H9 (cell line): ENCODE measurements around the gene LMTK3. TPM values are rescaled to one million over a fixed set of nuclear protein-coding genes. Genes with fewer than 3 reads are reported as not detected.
A peak's percentile ranks its signal among the peaks of the same experiment; 100 is the strongest.

Source experiments
- DNase-seq: peaks from one replicate; pipeline ENCODE4 v3.0.0-alpha.2; 2017
- H2AFZ ChIP-seq: one replicate; pipeline ENCODE4 v1.6.1; 2013; ENCODE audit warnings: mild to moderate bottlenecking, low read length, control low read depth, moderate library complexity
- H2AK5ac ChIP-seq: 2 replicates; pipeline ENCODE4 v1.6.1; 2013; ENCODE audit warnings: low read length, control low read depth, mixed read lengths; ENCODE audit not compliant: insufficient read length
- H2BK120ac ChIP-seq: one replicate; pipeline ENCODE4 v1.6.1; 2013; ENCODE audit warnings: low read depth, mild to moderate bottlenecking, low read length, control low read depth, inconsistent platforms; ENCODE audit not compliant: poor library complexity, severe bottlenecking
- H2BK12ac ChIP-seq: 2 replicates; pipeline ENCODE4 v1.6.1; 2013; ENCODE audit warnings: low read length, control low read depth, mixed read lengths, low read depth; ENCODE audit not compliant: insufficient read length
- H2BK15ac ChIP-seq: 2 replicates; pipeline ENCODE4 v1.6.1; 2013; ENCODE audit warnings: low read depth, low read length, control low read depth
- H2BK20ac ChIP-seq: one replicate; pipeline ENCODE4 v1.6.1; 2013; ENCODE audit warnings: low read depth, mild to moderate bottlenecking, low read length, control low read depth, inconsistent platforms; ENCODE audit not compliant: poor library complexity, severe bottlenecking
- H2BK5ac ChIP-seq: 2 replicates; pipeline ENCODE4 v1.6.1; 2013; ENCODE audit warnings: low read length, control low read depth, mixed read lengths; ENCODE audit not compliant: insufficient read length
- H3K14ac ChIP-seq: 2 replicates; pipeline ENCODE4 v1.6.1; 2013; ENCODE audit warnings: low read length, control low read depth; ENCODE audit not compliant: insufficient read depth
- H3K18ac ChIP-seq: 2 replicates; pipeline ENCODE4 v1.6.1; 2013; ENCODE audit warnings: low read depth, mild to moderate bottlenecking, mixed read lengths, low read length, control low read depth; ENCODE audit not compliant: insufficient read length
- H3K23ac ChIP-seq: 2 replicates; pipeline ENCODE4 v1.6.1; 2013; ENCODE audit warnings: low read length, control low read depth, mixed read lengths, low read depth; ENCODE audit not compliant: insufficient read length
- H3K23me2 ChIP-seq: 2 replicates; pipeline ENCODE4 v1.6.1; 2013; ENCODE audit warnings: low read depth, mild to moderate bottlenecking, mixed read lengths, low read length, control low read depth; ENCODE audit not compliant: insufficient read length, poor library complexity, severe bottlenecking
- H3K27ac ChIP-seq: 2 replicates; pipeline ENCODE4 v1.5.1; 2013; ENCODE audit warnings: low read length, control low read depth, mixed read lengths, low read depth; ENCODE audit not compliant: insufficient read length
- H3K27me3 ChIP-seq: 2 replicates; pipeline ENCODE4 v1.6.1; 2013; ENCODE audit warnings: low read length, control low read depth, inconsistent platforms; ENCODE audit not compliant: insufficient read depth
- H3K4ac ChIP-seq: 2 replicates; pipeline ENCODE4 v1.6.1; 2013; ENCODE audit warnings: low read depth, mild to moderate bottlenecking, control low read depth, inconsistent platforms, low read length, moderate library complexity
- H3K4me1 ChIP-seq: 2 replicates; pipeline ENCODE4 v1.6.1; 2013; ENCODE audit warnings: low read length, control low read depth, inconsistent platforms; ENCODE audit not compliant: insufficient read depth
- H3K4me2 ChIP-seq: 2 replicates; pipeline ENCODE4 v1.6.1; 2013; ENCODE audit warnings: low read length, control low read depth, mixed read lengths; ENCODE audit not compliant: insufficient read length, insufficient read depth
- H3K56ac ChIP-seq: 2 replicates; pipeline ENCODE4 v1.6.1; 2013; ENCODE audit warnings: low read depth, mild to moderate bottlenecking, mixed read lengths, low read length, control low read depth; ENCODE audit not compliant: insufficient read length
- H3K79me1 ChIP-seq: 2 replicates; pipeline ENCODE4 v1.6.1; 2013; ENCODE audit warnings: low read depth, mild to moderate bottlenecking, moderate library complexity, low read length, control low read depth, inconsistent platforms; ENCODE audit not compliant: insufficient read depth, poor library complexity, severe bottlenecking
- H3K79me2 ChIP-seq: 2 replicates; pipeline ENCODE4 v1.6.1; 2013; ENCODE audit warnings: low read length, control low read depth, inconsistent platforms; ENCODE audit not compliant: insufficient read depth
- H3K9ac ChIP-seq: 2 replicates; pipeline ENCODE4 v1.6.1; 2013; ENCODE audit warnings: low read length, control low read depth, mixed read lengths; ENCODE audit not compliant: insufficient read length; ENCODE audit errors: extremely low read depth
- H3K9me3 ChIP-seq: one replicate; pipeline ENCODE4 v1.6.1; 2013; ENCODE audit warnings: low read depth, low read length, inconsistent platforms; ENCODE audit not compliant: control insufficient read depth
- H3T11ph ChIP-seq: one replicate; pipeline ENCODE4 v1.6.1; 2013; ENCODE audit warnings: mild to moderate bottlenecking, low read length, control low read depth, inconsistent platforms
- H4K20me1 ChIP-seq: one replicate; pipeline ENCODE4 v1.6.1; 2013; ENCODE audit not compliant: control insufficient read depth, insufficient read length, insufficient read depth
- H4K5ac ChIP-seq: 2 replicates; pipeline ENCODE4 v1.6.1; 2013; ENCODE audit warnings: low read depth, mild to moderate bottlenecking, mixed read lengths, low read length, control low read depth; ENCODE audit not compliant: insufficient read length
- H4K8ac ChIP-seq: replicated peaks from 2 replicates; pipeline ENCODE4 v1.6.1; 2013; ENCODE audit warnings: low read length, control low read depth, mixed read lengths, low read depth; ENCODE audit not compliant: insufficient read length
- H4K91ac ChIP-seq: 2 replicates; pipeline ENCODE4 v1.6.1; 2013; ENCODE audit warnings: low read depth, mild to moderate bottlenecking, moderate library complexity, mixed read lengths, low read length, control low read depth; ENCODE audit not compliant: insufficient read length
- H3K27ac Mint-ChIP-seq, 3 experiments: 2 replicates in 2 of 3; 3 replicates in 1 of 3; pipeline ENCODE4 v1.8.0; 2020 to 2021; ENCODE audit warnings: mixed read lengths in 3 of 3, mild to moderate bottlenecking in 1 of 3, moderate library complexity in 1 of 3
- H3K27me3 Mint-ChIP-seq: 2 replicates; pipeline ENCODE4 v1.8.0; 2021; ENCODE audit warnings: low read depth, mild to moderate bottlenecking, moderate library complexity, mixed read lengths
- H3K36me3 Mint-ChIP-seq, 3 experiments: 2 replicates in 2 of 3; 3 replicates in 1 of 3; pipeline ENCODE4 v1.8.0; 2020 to 2021; ENCODE audit warnings: low read depth in 3 of 3, mixed read lengths in 3 of 3; ENCODE audit not compliant: insufficient read depth in 1 of 3
- H3K4me1 Mint-ChIP-seq, 2 experiments: 2 replicates each; pipeline ENCODE4 v1.8.0; 2020; ENCODE audit warnings: mixed read lengths in 2 of 2
- H3K4me3 Mint-ChIP-seq, 2 experiments: 2 replicates in 1 of 2; 3 replicates in 1 of 2; pipeline ENCODE4 v1.8.0; 2020 to 2021; ENCODE audit warnings: mild to moderate bottlenecking in 2 of 2, mixed read lengths in 2 of 2, moderate library complexity in 1 of 2
- H3K9me3 Mint-ChIP-seq, 2 experiments: 2 replicates in 1 of 2; 3 replicates in 1 of 2; pipeline ENCODE4 v1.8.0; 2020; ENCODE audit warnings: mild to moderate bottlenecking in 2 of 2, mixed read lengths in 2 of 2, moderate library complexity in 1 of 2
- CTCF ChIP-seq: fragments of 200-600 bp; sonication (generic); conservative IDR thresholded peaks from 3 replicates; pipeline ENCODE4 v1.8.0; 2021; ENCODE audit warnings: antibody characterized with exemption, mild to moderate bottlenecking
- WGBS: extraction: QIAGEN DNeasy Blood & Tissue Kit; methylation state at CpG from one replicate; pipeline ENCODE4 v1.1.7; 2013; ENCODE audit warnings: missing lambda C conversion rate, low lambda C conversion rate, mixed read lengths; ENCODE audit not compliant: insufficient read length; ENCODE audit errors: extremely low coverage; 5-methylcytosine and 5-hydroxymethylcytosine counted together
- total RNA-seq: library from RNA; stranded (reverse); gene quantifications from 2 replicates; pipeline ENCODE4 v1.2.1, GENCODE V29; 2021

The LMTK3 gene
- total RNA-seq, 1 experiment from 2014 or later: 14.4 TPM

GRCh38 chr19:48483301-48483700 lies 28.3 kb downstream of the LMTK3 start:
- Histone ChIP-seq H3T11ph (no peak overlapping the region), H3K79me1 (no peaks in the 10 kb centered on the region), H2BK20ac (no peak overlapping the region), H3K4me2 (no peak overlapping the region), H3K23ac (no peak overlapping the region), H4K20me1 (no peaks in the 10 kb centered on the region), H2AK5ac (no peak overlapping the region), H3K79me2 (no peaks in the 10 kb centered on the region), H3K18ac (no peak overlapping the region), H3K27me3 (no peaks in the 10 kb centered on the region; the same call in 1 of the 2 replicates), H3K56ac (no peak overlapping the region), H4K91ac (no peak overlapping the region), H4K8ac (no peak overlapping the region), H2BK12ac (no peak overlapping the region), H2BK5ac (no peak overlapping the region), H3K9me3 (no peaks in the 10 kb centered on the region), H3K27ac (no peak overlapping the region), H2AFZ (no peak overlapping the region), H3K14ac (no peak overlapping the region), H3K23me2 (no peaks in the 10 kb centered on the region), H2BK15ac (no peak overlapping the region), H4K5ac (no peak overlapping the region), H3K9ac (no peak overlapping the region), H3K4ac (no peak overlapping the region), H3K4me1 (no peaks in the 10 kb centered on the region), H2BK120ac (no peak overlapping the region)
- Mint-ChIP-seq H3K27me3 (peaks cover 17% of the 10 kb centered on the region), H3K27ac (peak overlapping the region in 1 of 3 experiments; percentile 87; a peak in 1 of 7 replicates), H3K4me3 (no peak overlapping the region), H3K9me3 (no peaks in the 10 kb centered on the region), H3K4me1 (peaks cover 3 to 12% of the 10 kb centered on the region in 2 experiments; a peak in 3 of 4 replicates), H3K36me3 (peaks cover 12 to 58% (median 40%) of the 10 kb centered on the region in 3 experiments)
- no peak for TF ChIP-seq CTCF
- no CpG with 5 or more reads among the region's 3 CpGs for WGBS
- DNase-seq: no peak
